ENCODE measurements around the gene MICA. TPM values are rescaled to one million over a fixed set of nuclear protein-coding genes. Genes with fewer than 3 reads are reported as not detected.

Gene MICA
- polyA plus RNA-seq, 3 donors, result 5.6 to 16.5 (median 6.9) TPM

DNA sequence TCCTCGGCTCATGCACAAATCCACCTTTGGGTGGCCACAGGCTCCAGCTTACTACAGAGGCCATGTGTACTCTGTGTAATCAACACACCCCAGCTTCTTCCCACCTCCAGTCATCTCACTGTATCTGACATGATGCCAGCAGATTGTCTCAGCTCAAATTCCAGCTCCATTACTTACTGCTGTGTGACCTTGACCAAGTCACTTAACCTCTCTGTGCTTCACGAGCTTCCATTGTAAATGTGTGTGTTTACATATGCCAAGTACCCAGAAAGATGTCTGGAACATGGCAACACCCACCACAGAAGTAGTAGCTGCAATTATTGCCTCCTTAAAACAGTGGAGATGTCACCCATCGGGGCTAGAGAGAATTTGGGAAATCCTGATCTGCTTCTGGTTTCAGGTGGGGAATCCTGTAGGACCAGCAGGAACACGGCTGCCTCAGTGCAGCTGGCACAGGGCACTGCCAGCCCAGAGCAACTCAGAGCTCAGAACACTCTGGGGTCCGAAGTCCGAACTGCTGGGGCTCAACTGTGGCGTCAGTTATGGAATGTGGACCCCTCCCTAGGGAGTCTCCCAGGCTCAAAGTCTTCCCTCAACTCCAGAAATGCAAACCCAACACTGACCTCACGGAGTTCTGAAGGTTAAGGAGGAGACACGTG is 25.2 kb upstream of the MICA start:
- Mint-ChIP-seq H3K27me3 (ENCODE audit: low read depth in 3 of 3) (peaks cover 7 to 16% (median 12%) of the 10 kb centered on the region in 3 donors), H3K27ac (no peak overlapping the region), H3K36me3 (no peaks in the 10 kb centered on the region), H3K4me1 (no peaks in the 10 kb centered on the region), H3K9me3 (peaks cover 0 to 9% (median 0%) of the 10 kb centered on the region in 7 donors), H3K4me3 (no peak overlapping the region)
- Histone ChIP-seq H3K4me3 (replicated peaks in 1 of 3; ENCODE audit: low read depth in 2 of 3, low read length in 3 of 3) (no peak overlapping the region), H4K20me1 (ENCODE audit: insufficient read depth, low read length) (no peaks in the 10 kb centered on the region), H3K79me2 (ENCODE audit: insufficient read depth, low read length) (no peaks in the 10 kb centered on the region), H3K27ac (ENCODE audit: low read depth in 1 of 2, low read length in 2 of 2) (no peak overlapping the region), H3K36me3 (replicated peaks in 1 of 2; ENCODE audit: control insufficient read depth in 1 of 2, insufficient read depth in 2 of 2, low read length in 2 of 2) (no peaks in the 10 kb centered on the region), H3K9ac (ENCODE audit: insufficient read depth, low read length, poor library complexity, severe bottlenecking) (no peak overlapping the region), H3K27me3 (ENCODE audit: control insufficient read depth in 2 of 2, insufficient read depth in 2 of 2, low read length in 2 of 2) (peaks cover 0 to 6% of the 10 kb centered on the region in 2 donors), H3K4me2 (replicated peaks; ENCODE audit: extremely low read depth, low read length, poor library complexity, severe bottlenecking) (no peak overlapping the region), H3K9me3 (replicated peaks in 1 of 2; ENCODE audit: control insufficient read depth in 1 of 2, insufficient read depth in 1 of 2, low read length in 2 of 2) (no peaks in the 10 kb centered on the region), H2AFZ (ENCODE audit: insufficient read depth, low read depth, low read length, poor library complexity, severe bottlenecking) (no peak overlapping the region), H3K4me1 (ENCODE audit: control insufficient read depth in 1 of 2, insufficient read depth in 2 of 2, low read length in 2 of 2) (no peaks in the 10 kb centered on the region)
- no peak for DNase-seq
- TF ChIP-seq, protein P1, sequence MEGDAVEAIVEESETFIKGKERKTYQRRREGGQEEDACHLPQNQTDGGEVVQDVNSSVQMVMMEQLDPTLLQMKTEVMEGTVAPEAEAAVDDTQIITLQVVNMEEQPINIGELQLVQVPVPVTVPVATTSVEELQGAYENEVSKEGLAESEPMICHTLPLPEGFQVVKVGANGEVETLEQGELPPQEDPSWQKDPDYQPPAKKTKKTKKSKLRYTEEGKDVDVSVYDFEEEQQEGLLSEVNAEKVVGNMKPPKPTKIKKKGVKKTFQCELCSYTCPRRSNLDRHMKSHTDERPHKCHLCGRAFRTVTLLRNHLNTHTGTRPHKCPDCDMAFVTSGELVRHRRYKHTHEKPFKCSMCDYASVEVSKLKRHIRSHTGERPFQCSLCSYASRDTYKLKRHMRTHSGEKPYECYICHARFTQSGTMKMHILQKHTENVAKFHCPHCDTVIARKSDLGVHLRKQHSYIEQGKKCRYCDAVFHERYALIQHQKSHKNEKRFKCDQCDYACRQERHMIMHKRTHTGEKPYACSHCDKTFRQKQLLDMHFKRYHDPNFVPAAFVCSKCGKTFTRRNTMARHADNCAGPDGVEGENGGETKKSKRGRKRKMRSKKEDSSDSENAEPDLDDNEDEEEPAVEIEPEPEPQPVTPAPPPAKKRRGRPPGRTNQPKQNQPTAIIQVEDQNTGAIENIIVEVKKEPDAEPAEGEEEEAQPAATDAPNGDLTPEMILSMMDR (IDR thresholded peaks at IDR 0.05), result no peak
- intact Hi-C loops (cut with micrococcal nuclease), result no loop called here
- 62% methylated on average over 3 of the region's 9 CpGs for WGBS (ENCODE audit: insufficient coverage)

DNA sequence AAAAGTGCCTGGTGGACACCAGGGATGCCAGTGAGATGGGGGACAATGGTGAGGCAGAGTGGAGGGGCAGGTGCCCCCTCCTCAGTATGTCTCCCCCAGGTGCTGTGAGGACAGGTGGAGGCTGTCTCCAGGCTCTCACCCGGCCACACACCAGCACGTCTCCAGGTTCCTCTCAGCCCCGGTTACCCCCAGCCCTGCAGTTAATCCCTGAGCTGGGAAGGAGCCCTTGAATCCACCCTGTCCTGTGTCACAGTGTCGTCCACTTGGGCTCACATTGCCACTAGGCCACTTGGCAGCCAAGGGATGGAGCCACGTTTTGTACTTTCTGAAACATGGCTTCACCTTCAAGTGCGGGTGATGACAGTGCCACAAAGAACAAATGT is 24.7 kb upstream of the MICA start:
- Histone ChIP-seq H3K36me3 (replicated peaks in 1 of 2; ENCODE audit: control insufficient read depth in 1 of 2, insufficient read depth in 2 of 2, low read length in 2 of 2) (no peaks in the 10 kb centered on the region), H3K4me2 (replicated peaks; ENCODE audit: extremely low read depth, low read length, poor library complexity, severe bottlenecking) (no peak overlapping the region), H3K9ac (ENCODE audit: insufficient read depth, low read length, poor library complexity, severe bottlenecking) (no peak overlapping the region), H3K27ac (ENCODE audit: low read depth in 1 of 2, low read length in 2 of 2) (no peak overlapping the region), H4K20me1 (ENCODE audit: insufficient read depth, low read length) (no peaks in the 10 kb centered on the region), H3K4me1 (ENCODE audit: control insufficient read depth in 1 of 2, insufficient read depth in 2 of 2, low read length in 2 of 2) (no peaks in the 10 kb centered on the region), H3K4me3 (replicated peaks in 1 of 3; ENCODE audit: low read depth in 2 of 3, low read length in 3 of 3) (no peak overlapping the region), H2AFZ (ENCODE audit: insufficient read depth, low read depth, low read length, poor library complexity, severe bottlenecking) (no peak overlapping the region), H3K9me3 (replicated peaks in 1 of 2; ENCODE audit: control insufficient read depth in 1 of 2, insufficient read depth in 1 of 2, low read length in 2 of 2) (no peaks in the 10 kb centered on the region), H3K27me3 (ENCODE audit: control insufficient read depth in 2 of 2, insufficient read depth in 2 of 2, low read length in 2 of 2) (peaks cover 0 to 6% of the 10 kb centered on the region in 2 donors), H3K79me2 (ENCODE audit: insufficient read depth, low read length) (no peaks in the 10 kb centered on the region)
- TF ChIP-seq, protein P1 (IDR thresholded peaks at IDR 0.05), result no peak
- H3K27ac Mint-ChIP-seq, result no peak overlapping the region
- intact Hi-C loops (cut with micrococcal nuclease), result no loop called here
- DNase-seq, result no peak
- H3K36me3 Mint-ChIP-seq, result no peaks in the 10 kb centered on the region
- no peak overlapping the region for H3K4me3 Mint-ChIP-seq
- WGBS (ENCODE audit: insufficient coverage), result 79% methylated on average over 6 of the region's 6 CpGs
- H3K27me3 Mint-ChIP-seq (ENCODE audit: low read depth in 3 of 3), result peaks cover 7 to 15% (median 12%) of the 10 kb centered on the region in 3 donors
- peaks cover 0 to 4% (median 0%) of the 10 kb centered on the region in 7 donors for H3K9me3 Mint-ChIP-seq
- H3K4me1 Mint-ChIP-seq, result no peaks in the 10 kb centered on the region
